ENCODE data around the gene MSMP.

GRCh38 chr9:35729101-35729500, 25.0 kb downstream of the MSMP start:
- TF ChIP-seq REST (IDR thresholded peaks at IDR 0.05; ENCODE audit: insufficient replicate concordance, low read depth) (no peak), CTCF (IDR thresholded peaks at IDR 0.05; ENCODE audit: insufficient read depth, low read length) (no peak), POLR2AphosphoS5 (IDR thresholded peaks at IDR 0.05; ENCODE audit: low read depth) (no peak), GABPA (IDR thresholded peaks at IDR 0.05; ENCODE audit: low read depth) (no peak)
